Lung (tissue), 12 donors: ENCODE results near the gene BMP7. TPM values are rescaled to one million over a fixed set of nuclear protein-coding genes. Genes with fewer than 3 reads are reported as not detected.

ENCODE experiments used
- ATAC-seq: fragments of 200-7000 bp; cut with Tn5 transposase; one replicate; pipeline ENCODE4 v1.9.1; 2020; ENCODE audit warnings: moderate number of reproducible peaks; ENCODE audit not compliant: insufficient read depth, low FRiP score
- DNase-seq, 3 donors: peaks; one replicate each; pipeline ENCODE4 v3.0.0-alpha.2; 2013 to 2017
- H3K27ac ChIP-seq, 2 donors: one replicate each; pipeline ENCODE4 v1.5.1; 2013; ENCODE audit warnings: mild to moderate bottlenecking in 2 of 2, moderate library complexity in 2 of 2, control low read depth in 1 of 2, inconsistent platforms in 1 of 2, low read depth in 1 of 2, low read length in 1 of 2
- H3K27me3 ChIP-seq, 3 donors: one replicate each; pipeline ENCODE4 v1.5.1; 2013; ENCODE audit warnings: low read length in 2 of 3; ENCODE audit not compliant: control insufficient read depth in 3 of 3, insufficient read depth in 3 of 3
- H3K36me3 ChIP-seq, 4 donors: one replicate each; pipeline ENCODE4 v1.5.1; 2013; ENCODE audit warnings: low read length in 4 of 4, mild to moderate bottlenecking in 1 of 4, moderate library complexity in 1 of 4; ENCODE audit not compliant: control insufficient read depth in 4 of 4, insufficient read depth in 4 of 4
- H3K4me1 ChIP-seq, 5 donors: one replicate each; pipeline ENCODE4 v1.5.1; 2013; ENCODE audit warnings: low read length in 5 of 5, mild to moderate bottlenecking in 2 of 5, moderate library complexity in 1 of 5; ENCODE audit not compliant: control insufficient read depth in 5 of 5, insufficient read depth in 5 of 5
- H3K4me3 ChIP-seq: one replicate; pipeline ENCODE4 v1.5.1; 2013; ENCODE audit warnings: mild to moderate bottlenecking, control low read depth, moderate library complexity
- H3K9ac ChIP-seq, 2 donors: one replicate each; pipeline ENCODE4 v1.5.1; 2013; ENCODE audit warnings: low read length in 2 of 2, control low read depth in 1 of 2; ENCODE audit not compliant: insufficient read depth in 1 of 2
- H3K9me3 ChIP-seq, 4 donors: one replicate each; pipeline ENCODE4 v1.5.1; 2013; ENCODE audit warnings: low read length in 3 of 4, mild to moderate bottlenecking in 1 of 4, moderate library complexity in 1 of 4; ENCODE audit not compliant: control insufficient read depth in 4 of 4, insufficient read depth in 3 of 4
- CTCF ChIP-seq: IDR thresholded peaks from 2 replicates; pipeline ENCODE4 v1.5.1; 2012; ENCODE audit warnings: mild to moderate bottlenecking; ENCODE audit errors: control extremely low read depth, extremely low read depth
- WGBS, 2 donors: extraction: QIAGEN DNeasy Blood & Tissue Kit; methylation state at CpG; one replicate each; pipeline ENCODE4 v1.1.7; 2013; 5-methylcytosine and 5-hydroxymethylcytosine counted together
- polyA plus RNA-seq, 2 donors: library from polyadenylated mRNA; stranded (reverse); fragments of 200-250 nt; gene quantifications; one replicate each; pipeline ENCODE4 v1.2.1, GENCODE V29; 2013
- total RNA-seq, 2 donors: library from RNA; depleted of rRNA in 1 of 2; stranded (reverse); fragments of >200 nt in 1 of 2; gene quantifications; one replicate each; pipeline ENCODE4 v1.2.1, GENCODE V29; 2014 to 2021
- donor health status: control.
- donor health status: control.
- donor health status: Bipolar disorder and iron deficiency.
- donor health status: healthy.
- donor health status: DM: yes; HTN: yes; CAD: no.

The BMP7 gene
- total and polyA plus RNA-seq, 4 donors = 0.67 to 10.3 (median 1.4) TPM

GRCh38 chr20:57301026-57301425, 34.6 kb upstream of the BMP7 start:
- Histone ChIP-seq H3K36me3 (no peaks in the 10 kb centered on the region), H3K4me1 (no peaks in the 10 kb centered on the region), H3K9ac (no peak overlapping the region), H3K4me3 (no peak overlapping the region), H3K27me3 (no peaks in the 10 kb centered on the region), H3K27ac (no peak overlapping the region), H3K9me3 (no peaks in the 10 kb centered on the region)
- DNase-seq (no peak), ATAC-seq (no peak)
- 64 to 78% methylated on average over 14 of the region's 14 CpGs for WGBS, 2 donors
- no peak for TF ChIP-seq CTCF

- DNase-seq = no peak
- Histone ChIP-seq H3K36me3 (no peaks in the 10 kb centered on the region), H3K4me3 (no peak overlapping the region), H3K4me1 (no peaks in the 10 kb centered on the region), H3K9ac (no peak overlapping the region), H3K27me3 (no peaks in the 10 kb centered on the region), H3K9me3 (no peaks in the 10 kb centered on the region), H3K27ac (no peak overlapping the region)
- TF ChIP-seq CTCF = no peak
- WGBS, 2 donors = 88 to 90% methylated on average over 4 of the region's 4 CpGs
- ATAC-seq = no peak
Observed at GRCh38 chr20:57298457-57298856, 32.0 kb upstream of the BMP7 start.

GRCh38 chr20:57294550-57294949, 28.1 kb upstream of the BMP7 start:
- H3K4me3 ChIP-seq = no peak overlapping the region
- no peak for ATAC-seq
- 63 to 68% methylated on average over 3 of the region's 3 CpGs for WGBS, 2 donors
- no peak for DNase-seq
- H3K27ac ChIP-seq = no peak overlapping the region
- H3K27me3 ChIP-seq = no peaks in the 10 kb centered on the region
- no peaks in the 10 kb centered on the region for H3K36me3 ChIP-seq
- no peaks in the 10 kb centered on the region for H3K9me3 ChIP-seq
- no peak overlapping the region for H3K9ac ChIP-seq
- peaks cover 0 to 7% (median 0%) of the 10 kb centered on the region in 5 donors for H3K4me1 ChIP-seq
- TF ChIP-seq CTCF = no peak

- Histone ChIP-seq H3K4me1 (peaks cover 0 to 11% (median under 1%) of the 10 kb centered on the region in 5 donors), H3K27ac (no peak overlapping the region), H3K36me3 (no peaks in the 10 kb centered on the region), H3K4me3 (no peak overlapping the region), H3K9ac (no peak overlapping the region), H3K27me3 (no peaks in the 10 kb centered on the region), H3K9me3 (no peaks in the 10 kb centered on the region)
- DNase-seq (no peak), ATAC-seq (no peak)
- WGBS, 2 donors = 73 to 91% methylated on average over 7 of the region's 7 CpGs
- TF ChIP-seq CTCF = no peak
Observed at GRCh38 chr20:57293995-57294394, 27.6 kb upstream of the BMP7 start.
